ENCODE data around the gene LTC4S. TPM values are rescaled to one million over a fixed set of nuclear protein-coding genes. Genes with fewer than 3 reads are reported as not detected.

LTC4S gene
- total RNA-seq, 1 donor from 2014 or later: 5.5 TPM

Small RNA genes lying within 50 kb of the gene (microRNA-seq; reads per million reads assigned to microRNA genes)
- gene MIR1229 (ENCODE audit: borderline number of aligned reads, unreplicated experiment): 40.0 reads per million, percentile 42 among the genes with 10 or more reads in this experiment

Other genes starting within 250 kb of the LTC4S start
- 69.1 and 71.2 TPM in 2 replicates for gene RUFY1, start 243.4 kb upstream of the LTC4S start, total RNA-seq
- 1,377 and 1,392 TPM in 2 replicates for gene HNRNPH1, start 170.3 kb upstream of the LTC4S start, total RNA-seq
- gene CBY3, start 113.0 kb upstream of the LTC4S start, total RNA-seq: not detected in 2 replicates
- gene CANX, start 95.0 kb upstream of the LTC4S start, total RNA-seq: 571 and 574 TPM in 2 replicates
- gene MAML1, start 61.2 kb upstream of the LTC4S start, total RNA-seq: 51.8 and 54.8 TPM in 2 replicates
- 159 and 171 TPM in 2 replicates for gene MGAT4B, start 12.9 kb downstream of the LTC4S start, total RNA-seq
- gene SQSTM1, start 26.9 kb downstream of the LTC4S start, total RNA-seq: 113 and 139 TPM in 2 replicates
- gene MRNIP, start 64.8 kb downstream of the LTC4S start, total RNA-seq: 61.4 and 63.4 TPM in 2 replicates
- gene TBC1D9B, start 113.9 kb downstream of the LTC4S start, total RNA-seq: 128 and 135 TPM in 2 replicates

Data from progenitor cell of endocrine pancreas (in vitro differentiated cells).